SKM-1 treated with dmso at 0.1 percent for 144 hours (cell line): ENCODE results near the gene LRRFIP1.
"Not testable (repeated sequence)": the region's sequence is repeated elsewhere in the genome, so short reads cannot be mapped to it uniquely, and the experiment has no call there.

Experiments
- DNase-seq: peaks from one replicate; lab custom pipeline; 2025; ENCODE audit not compliant: unreplicated experiment; lab: John Stamatoyannopoulos, UW

The LRRFIP1 gene

GRCh38 chr2:237765875-237766274 lies 138.5 kb downstream of the LRRFIP1 start:
- no peak for DNase-seq

GRCh38 chr2:237766340-237766739 lies 139.0 kb downstream of the LRRFIP1 start:
- DNase-seq = no peak

GRCh38 chr2:237772513-237772912 lies 145.1 kb downstream of the LRRFIP1 start:
- DNase-seq = no peak

GRCh38 chr2:237773826-237774225 lies 146.4 kb downstream of the LRRFIP1 start:
- no peak for DNase-seq

- DNase-seq = peak; percentile 65
These were observed 147.6 kb downstream of the LRRFIP1 start for GRCh38 chr2:237774811-237775553.

- DNase-seq = no peak
These were observed 152.1 kb downstream of the LRRFIP1 start for GRCh38 chr2:237779521-237779920.

- DNase-seq = no peak
These were observed 154.8 kb downstream of the LRRFIP1 start for GRCh38 chr2:237782181-237782580.

GRCh38 chr2:237783678-237784077 lies 156.3 kb downstream of the LRRFIP1 start:
- not testable (repeated sequence) for DNase-seq

GRCh38 chr2:237786936-237787335 lies 159.5 kb downstream of the LRRFIP1 start:
- no peak for DNase-seq

GRCh38 chr2:237790353-237790752 lies 163.0 kb downstream of the LRRFIP1 start:
- DNase-seq = no peak

- DNase-seq = no peak
These were observed 164.8 kb downstream of the LRRFIP1 start for GRCh38 chr2:237791977-237792727.

GRCh38 chr2:237797253-237797652 lies 169.9 kb downstream of the LRRFIP1 start:
- DNase-seq = no peak

- no peak for DNase-seq
These were observed 171.1 kb downstream of the LRRFIP1 start, which contains the start of gene RBM44 for GRCh38 chr2:237798236-237799059. Gene RBM44 (plus strand): TSS chr2:237798779. CDS start chr2:237813610, 14,831 bp downstream.

- no peak for DNase-seq
These were observed 171.7 kb downstream of the LRRFIP1 start for GRCh38 chr2:237799060-237799428.

GRCh38 chr2:237801466-237801865 lies 174.1 kb downstream of the LRRFIP1 start:
- no peak for DNase-seq

GRCh38 chr2:237806334-237806733 lies 178.9 kb downstream of the LRRFIP1 start:
- no peak for DNase-seq

- no peak for DNase-seq
These were observed 188.2 kb downstream of the LRRFIP1 start for GRCh38 chr2:237815637-237816036.

GRCh38 chr2:237816531-237816930 lies 189.1 kb downstream of the LRRFIP1 start:
- DNase-seq = no peak

GRCh38 chr2:237818066-237818473 lies 190.7 kb downstream of the LRRFIP1 start:
- DNase-seq = no peak

- DNase-seq = no peak
These were observed 191.8 kb downstream of the LRRFIP1 start for GRCh38 chr2:237819231-237819630.

- no peak for DNase-seq
These were observed 193.0 kb downstream of the LRRFIP1 start for GRCh38 chr2:237820421-237820820.
